Large intestine (tissue), 3 donors: ENCODE results near the gene UPK3B. TPM values are rescaled to one million over a fixed set of nuclear protein-coding genes. Genes with fewer than 3 reads are reported as not detected.
"Not testable (repeated sequence)": the region's sequence is repeated elsewhere in the genome, so short reads cannot be mapped to it uniquely, and the experiment has no call there.

Experiments used
- DNase-seq, 2 donors: peaks; one replicate each; pipeline versions ENCODE4 v3.0.0 to v3.0.0-alpha.2; 2013
- H3K27ac ChIP-seq: one replicate; pipeline ENCODE4 v1.5.1; 2013; ENCODE audit warnings: low read length
- H3K27me3 ChIP-seq: 2 replicates; pipeline ENCODE4 v1.6.1; 2013; ENCODE audit warnings: low read length; ENCODE audit not compliant: control insufficient read depth, insufficient read depth
- H3K36me3 ChIP-seq: 2 replicates; pipeline ENCODE4 v1.6.1; 2013; ENCODE audit warnings: low read length; ENCODE audit not compliant: control insufficient read depth, insufficient read depth
- H3K4me1 ChIP-seq: one replicate; pipeline ENCODE4 v1.6.1; 2013; ENCODE audit warnings: low read length; ENCODE audit not compliant: control insufficient read depth, insufficient read depth
- H3K4me3 ChIP-seq: one replicate; pipeline ENCODE4 v1.5.1; 2013; ENCODE audit warnings: low read length
- H3K9me3 ChIP-seq: one replicate; pipeline ENCODE4 v1.6.1; 2013; ENCODE audit warnings: mild to moderate bottlenecking, low read depth, low read length, moderate library complexity; ENCODE audit not compliant: control insufficient read depth
- whole genome bisulfite sequencing: methylation state at CpG from one replicate; pipeline ENCODE4 v1.1.5; 2013; ENCODE audit warnings: low lambda C conversion rate; ENCODE audit not compliant: insufficient coverage; 5-methylcytosine and 5-hydroxymethylcytosine counted together
- polyA plus RNA-seq: library from polyadenylated mRNA; unstranded; fragments of 120-200 nt; gene quantifications from one replicate; pipeline ENCODE4 v1.2.1, GENCODE V29; 2013

UPK3B gene
- polyA plus RNA-seq, 1 donor: 48.0 TPM

DNA sequence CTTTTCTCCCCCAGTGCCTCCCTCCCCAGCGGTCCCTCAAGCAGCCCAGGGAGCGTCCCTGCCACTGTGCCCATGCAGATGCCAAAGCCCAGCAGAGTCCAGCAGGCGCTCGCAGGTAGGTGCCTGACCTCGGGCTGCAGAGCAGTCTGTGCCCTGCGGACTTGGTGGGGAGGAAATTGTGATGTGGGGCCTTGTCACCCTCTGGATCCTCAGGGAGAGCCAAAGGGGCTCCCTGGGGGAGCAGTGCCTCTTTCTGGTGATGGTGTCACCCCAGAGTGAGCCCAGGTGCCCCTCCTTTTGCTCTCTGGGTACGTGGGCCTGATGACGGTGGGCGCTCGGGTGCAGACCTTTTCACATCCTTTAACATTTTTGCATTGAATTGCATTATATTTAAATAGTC is 18.2 kb upstream of the UPK3B start:
- not testable (repeated sequence) for DNase-seq, H3K4me3 ChIP-seq, H3K27ac ChIP-seq, H3K36me3 ChIP-seq, H3K9me3 ChIP-seq, H3K4me1 ChIP-seq, H3K27me3 ChIP-seq
- WGBS: no CpG with 5 or more reads among the region's 10 CpGs

DNA sequence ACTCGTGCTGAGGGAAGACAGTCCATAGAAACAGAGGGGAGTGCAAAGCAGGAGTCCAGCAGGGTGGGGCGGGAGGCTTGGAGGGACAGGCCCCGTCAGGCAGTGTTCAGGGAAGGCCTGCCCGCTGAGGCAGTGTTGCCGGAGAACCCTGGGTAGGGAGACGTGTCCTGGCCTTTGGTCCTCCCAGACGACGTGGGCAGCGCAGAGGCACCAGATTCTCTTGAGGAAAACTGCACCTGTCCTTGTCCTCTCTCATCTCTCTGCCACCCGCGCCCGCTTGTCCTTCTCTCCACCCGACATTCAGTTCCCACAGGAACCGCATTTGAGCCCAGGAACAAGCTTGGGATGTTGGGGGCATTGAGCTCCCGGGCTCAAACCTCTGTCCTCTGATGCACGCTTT is 14.6 kb upstream of the UPK3B start:
- not testable (repeated sequence) for H3K9me3 ChIP-seq, H3K4me3 ChIP-seq, H3K27ac ChIP-seq, DNase-seq, H3K36me3 ChIP-seq, H3K27me3 ChIP-seq, H3K4me1 ChIP-seq
- whole genome bisulfite sequencing: no CpG with 5 or more reads among the region's 16 CpGs

DNA sequence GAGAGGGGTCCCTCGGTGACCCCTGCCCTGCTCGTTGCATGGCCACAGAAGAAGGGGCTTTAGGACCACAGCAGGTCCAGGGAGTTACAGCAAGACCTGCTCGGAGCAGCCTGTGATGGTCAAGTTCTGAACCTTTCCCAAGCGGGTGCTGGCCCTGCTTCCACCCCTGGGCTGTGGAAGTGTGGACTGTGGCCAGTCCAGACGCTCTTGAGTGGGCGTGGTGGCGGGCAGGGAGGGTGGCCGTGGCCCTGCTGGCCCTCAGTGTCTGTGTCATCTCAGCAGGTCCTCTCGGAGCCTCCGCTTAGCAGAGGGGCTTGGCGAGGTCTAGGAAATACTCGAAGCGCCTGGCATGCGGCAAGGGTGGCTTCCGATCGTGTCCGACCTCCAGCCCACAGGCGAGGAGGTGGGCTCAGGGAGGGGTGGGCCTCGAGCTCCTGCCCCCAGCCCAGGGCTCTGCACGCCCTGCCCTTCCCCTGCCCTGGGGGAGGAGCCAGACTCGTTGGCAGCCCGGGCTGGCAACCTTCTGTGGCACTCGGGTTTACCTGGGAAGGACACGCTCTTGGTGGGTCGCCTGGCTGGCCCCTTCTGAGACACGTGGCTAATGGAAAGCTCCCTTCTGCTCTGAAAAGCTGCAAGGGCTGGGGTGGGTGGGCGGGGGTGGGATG is 12.3 kb upstream of the UPK3B start:
- H3K27ac ChIP-seq, H3K36me3 ChIP-seq, H3K4me3 ChIP-seq, DNase-seq, H3K27me3 ChIP-seq, H3K4me1 ChIP-seq, H3K9me3 ChIP-seq: not testable (repeated sequence)
- no CpG with 5 or more reads among the region's 27 CpGs for WGBS

DNA sequence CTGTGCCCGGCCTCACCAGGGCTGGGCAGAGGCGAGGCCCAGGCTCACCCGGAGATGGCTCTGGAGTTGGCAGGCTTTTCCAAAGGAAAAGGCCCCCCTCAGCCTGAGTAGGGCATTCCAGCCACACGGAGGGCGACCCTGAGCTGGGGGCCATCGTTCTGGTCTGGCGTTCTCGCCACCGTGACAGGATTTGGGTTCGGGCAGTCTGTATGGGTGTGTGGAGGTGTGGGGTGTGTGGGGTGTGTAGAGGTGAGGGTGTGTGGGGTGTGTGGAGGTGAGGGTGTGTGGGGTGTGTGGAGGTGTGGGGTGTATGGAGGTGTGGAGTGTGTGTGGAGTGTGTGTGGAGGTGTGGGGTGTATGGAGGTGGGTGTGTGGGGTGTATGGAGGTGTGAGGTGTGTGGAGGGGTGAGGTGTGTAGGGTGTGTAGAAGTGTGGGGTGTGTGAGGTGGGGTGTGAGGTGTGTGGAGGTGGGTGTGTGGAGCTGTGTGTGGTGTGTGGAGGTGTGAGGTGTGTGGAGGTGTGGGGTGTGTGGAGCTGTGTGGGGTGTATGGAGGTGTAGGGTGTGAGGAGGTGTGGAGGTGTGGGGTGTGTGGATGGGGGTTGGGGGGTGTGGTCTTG is 11.7 kb upstream of the UPK3B start:
- not testable (repeated sequence) for H3K4me3 ChIP-seq, H3K27me3 ChIP-seq
- WGBS: no CpG with 5 or more reads among the region's 10 CpGs

DNA sequence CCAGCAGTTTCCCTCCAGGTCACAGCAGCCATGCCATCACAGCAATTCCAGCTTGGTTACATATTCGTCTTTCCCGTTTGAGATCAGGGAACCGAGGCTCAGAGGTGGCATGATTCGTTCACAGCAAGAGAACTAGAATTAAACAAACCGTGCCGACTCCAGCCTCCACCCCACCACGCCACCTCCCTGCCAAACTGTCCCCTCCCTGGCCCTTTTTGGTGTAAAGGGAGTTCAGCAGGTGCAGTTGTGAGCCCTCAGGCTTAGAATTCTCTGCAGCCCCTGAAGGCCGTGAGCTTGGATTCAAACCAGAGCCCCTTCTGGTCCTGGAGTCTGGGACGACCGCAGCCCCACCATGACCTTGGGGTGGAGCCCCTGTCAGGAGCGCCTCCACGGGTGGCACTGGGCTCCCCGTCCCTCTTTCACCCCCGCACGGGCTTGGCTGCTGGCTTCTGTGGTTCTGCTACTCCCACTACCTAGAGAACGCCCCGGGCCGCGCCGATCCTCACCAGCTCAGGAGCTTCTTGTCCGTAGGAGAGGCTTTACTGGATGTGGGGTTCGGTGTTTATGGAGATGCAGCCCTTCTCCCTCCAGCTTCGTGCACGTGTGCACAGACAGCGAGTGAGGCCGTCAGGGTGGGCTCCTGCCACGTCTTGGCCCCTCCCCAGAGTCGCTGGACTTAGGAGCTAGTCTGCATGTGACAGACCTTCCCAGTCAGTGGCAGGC is 11.0 kb upstream of the UPK3B start:
- not testable (repeated sequence) for H3K9me3 ChIP-seq, H3K4me1 ChIP-seq, H3K4me3 ChIP-seq, DNase-seq, H3K36me3 ChIP-seq, H3K27ac ChIP-seq, H3K27me3 ChIP-seq
- WGBS: no CpG with 5 or more reads among the region's 28 CpGs

More for the DNA sequence above, 11.7 kb upstream of the UPK3B start:
- not testable (repeated sequence) for DNase-seq, H3K4me1 ChIP-seq, H3K36me3 ChIP-seq, H3K27ac ChIP-seq, H3K9me3 ChIP-seq

DNA sequence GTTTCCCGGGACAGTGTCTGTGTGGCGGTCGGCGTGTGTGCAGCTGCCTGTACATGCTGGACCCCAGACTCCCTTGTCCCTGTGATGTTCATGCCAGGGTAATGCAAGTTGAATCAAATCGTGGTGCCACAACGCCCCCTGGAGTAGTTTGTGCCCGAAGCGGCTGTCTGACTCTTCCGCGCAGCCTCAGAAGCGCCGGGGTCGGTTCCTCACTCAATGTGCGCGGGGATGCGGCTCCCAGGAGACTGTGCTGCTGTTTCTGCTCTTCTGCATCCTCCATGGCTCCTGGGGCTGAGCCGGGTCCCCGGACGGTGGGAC is 10.5 kb upstream of the UPK3B start:
- not testable (repeated sequence) for H3K36me3 ChIP-seq, H3K27ac ChIP-seq, H3K9me3 ChIP-seq, DNase-seq, H3K27me3 ChIP-seq, H3K4me3 ChIP-seq, H3K4me1 ChIP-seq
- WGBS: no CpG with 5 or more reads among the region's 19 CpGs

DNA sequence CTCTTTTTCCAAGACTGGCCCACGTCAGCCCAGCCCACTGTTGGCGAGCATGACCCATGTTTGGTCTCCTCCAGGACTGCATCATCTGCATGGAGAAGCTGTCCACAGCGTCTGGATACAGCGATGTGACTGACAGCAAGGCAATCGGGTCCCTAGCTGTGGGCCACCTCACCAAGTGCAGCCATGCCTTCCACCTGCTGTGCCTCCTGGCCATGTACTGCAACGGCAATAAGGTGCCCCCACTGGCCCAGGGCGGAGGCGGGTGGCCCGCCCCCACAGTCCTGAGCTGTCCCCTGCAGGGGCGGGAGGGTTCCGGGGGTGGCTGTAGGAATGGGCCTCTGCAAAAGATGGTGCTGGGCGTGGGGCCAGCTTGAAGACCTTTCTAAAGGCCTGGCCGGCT is 8.1 kb upstream of the UPK3B start:
- DNase-seq, H3K4me3 ChIP-seq, H3K4me1 ChIP-seq, H3K27me3 ChIP-seq, H3K27ac ChIP-seq, H3K9me3 ChIP-seq: not testable (repeated sequence)
- peaks cover 23% of the 10 kb centered on the region for H3K36me3 ChIP-seq
- WGBS: no CpG with 5 or more reads among the region's 13 CpGs

DNA sequence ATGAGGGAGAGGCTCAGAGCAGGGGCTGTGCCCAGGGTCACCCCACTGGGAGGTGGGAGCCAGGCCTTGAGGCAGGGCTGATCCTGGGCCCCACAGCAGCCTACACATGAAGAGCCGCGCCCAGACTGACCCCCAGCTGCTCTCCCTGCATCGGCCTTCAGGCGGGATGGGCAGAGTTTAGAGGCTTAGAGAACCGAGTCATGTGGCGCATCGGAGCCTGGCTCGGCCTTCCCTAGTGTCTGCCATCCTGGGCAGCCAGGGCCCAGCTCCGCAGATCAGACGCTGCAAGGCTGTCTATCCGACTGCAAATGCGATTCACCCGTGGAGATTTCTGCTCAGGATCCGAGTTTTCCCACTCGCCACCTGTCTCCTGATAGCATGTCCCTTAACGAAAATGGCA is 7.5 kb upstream of the UPK3B start:
- not testable (repeated sequence) for H3K4me3 ChIP-seq, H3K27me3 ChIP-seq, DNase-seq, H3K4me1 ChIP-seq, H3K27ac ChIP-seq, H3K9me3 ChIP-seq
- WGBS: no CpG with 5 or more reads among the region's 16 CpGs
- peaks cover 23% of the 10 kb centered on the region for H3K36me3 ChIP-seq

DNA sequence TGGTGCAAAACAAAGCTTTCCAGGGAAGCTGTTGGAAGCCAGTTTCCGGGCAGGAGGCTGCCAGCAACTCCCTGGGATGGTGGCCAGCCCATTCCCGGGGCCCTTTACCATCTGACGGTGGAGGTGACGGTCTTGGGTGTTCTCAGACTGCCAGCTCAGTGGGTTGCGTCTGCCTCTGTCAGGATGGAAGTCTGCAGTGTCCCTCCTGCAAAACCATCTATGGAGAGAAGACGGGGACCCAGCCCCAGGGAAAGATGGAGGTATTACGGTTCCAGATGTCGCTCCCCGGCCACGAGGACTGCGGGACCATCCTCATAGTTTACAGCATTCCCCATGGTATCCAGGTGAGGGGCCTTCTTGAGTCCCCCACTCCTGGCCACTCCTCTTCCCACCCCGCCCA is 7.1 kb upstream of the UPK3B start:
- DNase-seq, H3K4me1 ChIP-seq, H3K4me3 ChIP-seq, H3K27me3 ChIP-seq, H3K27ac ChIP-seq, H3K9me3 ChIP-seq: not testable (repeated sequence)
- no CpG with 5 or more reads among the region's 12 CpGs for WGBS
- H3K36me3 ChIP-seq: peaks cover 23% of the 10 kb centered on the region

DNA sequence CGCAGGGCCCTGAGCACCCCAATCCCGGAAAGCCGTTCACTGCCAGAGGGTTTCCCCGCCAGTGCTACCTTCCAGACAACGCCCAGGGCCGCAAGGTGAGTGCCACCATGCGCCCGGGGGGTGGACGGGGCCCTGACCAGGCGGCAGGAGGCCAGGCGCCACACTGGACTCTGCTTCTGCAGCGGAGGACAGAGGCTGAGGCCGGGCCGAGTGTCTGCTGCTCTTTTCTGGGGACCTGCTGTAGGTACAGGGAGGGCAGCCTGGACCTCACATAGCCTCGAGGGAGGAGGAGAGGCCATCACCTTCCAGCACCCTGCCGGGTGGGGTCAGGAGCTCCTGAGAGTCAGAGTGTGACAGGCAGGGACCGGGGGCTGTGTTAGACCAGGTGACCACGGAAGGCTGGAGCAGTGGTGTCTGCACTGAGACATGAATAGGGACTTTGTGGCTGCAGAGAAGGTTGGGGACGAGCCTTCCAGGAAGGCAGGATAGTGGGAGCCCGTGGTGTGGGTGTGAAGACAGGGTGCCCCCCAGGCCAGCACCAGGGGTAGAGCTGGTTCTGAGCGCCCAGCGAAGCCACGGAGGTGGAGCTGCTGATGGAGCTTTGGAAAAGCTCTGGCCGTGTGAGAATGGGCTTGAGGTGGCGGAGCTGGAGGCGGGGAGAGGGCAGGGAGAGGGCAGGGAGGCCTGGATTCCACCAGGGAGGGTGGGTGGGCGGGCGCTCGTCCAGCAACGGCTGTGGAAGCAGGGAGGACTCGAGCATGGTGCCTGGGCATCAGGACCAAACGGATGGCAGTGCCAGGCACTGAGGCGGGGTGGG is 5.8 kb upstream of the UPK3B start:
- H3K27ac ChIP-seq, H3K9me3 ChIP-seq, H3K4me3 ChIP-seq, H3K4me1 ChIP-seq, H3K27me3 ChIP-seq, DNase-seq: not testable (repeated sequence)
- WGBS: no CpG with 5 or more reads among the region's 33 CpGs
- peaks cover 23% of the 10 kb centered on the region for H3K36me3 ChIP-seq
